Kidney epithelial cell (primary cell): ENCODE data around the gene DRD3. TPM values are rescaled to one million over a fixed set of nuclear protein-coding genes. Genes with fewer than 3 reads are reported as not detected.

Source experiments
- DNase-seq: peaks from one replicate; pipeline ENCODE4 v3.0.0-alpha.2; 2010; ENCODE audit warnings: low read depth
- H3K27me3 ChIP-seq: 2 replicates; pipeline ENCODE4 v1.6.0; 2011; ENCODE audit warnings: low read length; ENCODE audit not compliant: control insufficient read depth, insufficient read depth
- H3K36me3 ChIP-seq: 2 replicates; pipeline ENCODE4 v1.5.1; 2011; ENCODE audit warnings: low read length; ENCODE audit not compliant: control insufficient read depth, insufficient read depth
- H3K4me3 ChIP-seq: 2 replicates; pipeline ENCODE4 v1.5.1; 2011; ENCODE audit warnings: low read depth, mild to moderate bottlenecking, control low read depth, low read length
- total RNA-seq: library from RNA; depleted of rRNA; stranded (reverse); fragments of >200 nt; gene quantifications from 2 replicates; pipeline ENCODE4 v1.2.3, GENCODE V29; 2015
- TF ChIP-seq, protein P1 (sequence below): IDR thresholded peaks from 2 replicates; pipeline ENCODE4 v1.5.1; 2011; ENCODE audit warnings: mild to moderate bottlenecking, moderate library complexity, low read length, control low read depth, inconsistent platforms; ENCODE audit not compliant: insufficient read depth, poor library complexity, severe bottlenecking

Gene DRD3
- total RNA-seq, 1 donor from 2014 or later: not detected

DNA sequence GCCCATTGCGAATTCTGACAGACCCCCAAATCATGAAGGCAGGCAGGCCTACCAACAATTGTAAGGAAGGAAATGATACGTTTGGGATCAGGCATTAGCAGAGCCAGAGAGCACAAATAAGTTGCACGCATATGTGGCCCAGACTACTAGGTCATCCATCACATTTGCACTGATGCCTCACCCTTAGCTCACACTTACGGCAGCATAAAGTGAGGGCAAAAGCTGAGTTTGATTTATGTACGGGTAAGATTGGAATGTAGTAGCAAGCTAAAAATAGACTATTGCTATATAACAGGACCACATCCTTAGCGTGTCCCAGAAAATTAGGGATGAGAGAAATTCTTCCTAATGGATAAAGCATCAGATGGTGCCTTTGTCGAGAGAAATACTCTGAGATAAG, 63.7 kb downstream of the DRD3 start:
- no peaks in the 10 kb centered on the region for H3K27me3 ChIP-seq
- no peaks in the 10 kb centered on the region for H3K36me3 ChIP-seq
- no peak overlapping the region for H3K4me3 ChIP-seq
- TF ChIP-seq, protein P1, sequence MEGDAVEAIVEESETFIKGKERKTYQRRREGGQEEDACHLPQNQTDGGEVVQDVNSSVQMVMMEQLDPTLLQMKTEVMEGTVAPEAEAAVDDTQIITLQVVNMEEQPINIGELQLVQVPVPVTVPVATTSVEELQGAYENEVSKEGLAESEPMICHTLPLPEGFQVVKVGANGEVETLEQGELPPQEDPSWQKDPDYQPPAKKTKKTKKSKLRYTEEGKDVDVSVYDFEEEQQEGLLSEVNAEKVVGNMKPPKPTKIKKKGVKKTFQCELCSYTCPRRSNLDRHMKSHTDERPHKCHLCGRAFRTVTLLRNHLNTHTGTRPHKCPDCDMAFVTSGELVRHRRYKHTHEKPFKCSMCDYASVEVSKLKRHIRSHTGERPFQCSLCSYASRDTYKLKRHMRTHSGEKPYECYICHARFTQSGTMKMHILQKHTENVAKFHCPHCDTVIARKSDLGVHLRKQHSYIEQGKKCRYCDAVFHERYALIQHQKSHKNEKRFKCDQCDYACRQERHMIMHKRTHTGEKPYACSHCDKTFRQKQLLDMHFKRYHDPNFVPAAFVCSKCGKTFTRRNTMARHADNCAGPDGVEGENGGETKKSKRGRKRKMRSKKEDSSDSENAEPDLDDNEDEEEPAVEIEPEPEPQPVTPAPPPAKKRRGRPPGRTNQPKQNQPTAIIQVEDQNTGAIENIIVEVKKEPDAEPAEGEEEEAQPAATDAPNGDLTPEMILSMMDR: no peak
- no peak for DNase-seq

DNA sequence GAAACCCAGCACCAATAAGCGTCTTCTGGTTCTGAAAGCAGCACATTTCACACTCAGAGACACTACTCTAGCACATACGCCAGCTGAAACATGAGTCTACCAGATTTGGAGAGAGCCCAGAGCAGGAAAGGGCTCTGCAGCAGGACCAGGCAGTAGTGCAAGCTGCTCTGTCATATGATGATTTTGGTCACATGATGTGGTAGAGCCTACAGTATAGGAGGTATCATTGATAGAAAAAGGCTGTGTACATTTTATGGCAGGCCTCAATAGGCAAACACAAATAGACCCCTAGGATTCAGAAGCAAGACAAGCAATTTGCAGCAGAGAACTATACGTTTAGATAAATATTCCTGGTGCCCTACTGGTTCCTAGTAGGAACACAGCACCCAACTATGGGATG, 64.1 kb downstream of the DRD3 start:
- TF ChIP-seq, protein P1: no peak
- no peak overlapping the region for H3K4me3 ChIP-seq
- DNase-seq: no peak
- H3K36me3 ChIP-seq: no peaks in the 10 kb centered on the region
- H3K27me3 ChIP-seq: no peaks in the 10 kb centered on the region

DNA sequence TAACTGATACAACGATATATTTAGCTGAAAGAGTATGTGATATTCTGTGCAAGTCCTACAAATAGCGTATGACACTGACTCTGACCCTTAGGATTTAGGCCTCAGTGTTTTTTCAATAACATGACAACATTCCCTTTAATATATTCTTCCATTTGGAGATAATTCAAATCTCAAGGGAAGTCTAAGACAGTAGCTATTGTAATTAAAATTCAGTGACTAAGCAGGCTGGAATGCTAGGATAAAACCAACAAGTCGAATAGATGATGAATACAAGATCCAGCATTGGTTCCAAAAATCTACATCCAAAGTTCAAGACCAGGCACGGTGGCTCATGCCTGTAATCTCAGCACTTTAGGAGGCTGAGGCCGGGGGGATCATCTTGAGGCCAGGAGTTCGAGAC, 66.2 kb downstream of the DRD3 start:
- no peaks in the 10 kb centered on the region for H3K36me3 ChIP-seq
- TF ChIP-seq, protein P1: no peak
- no peak for DNase-seq
- no peak overlapping the region for H3K4me3 ChIP-seq
- H3K27me3 ChIP-seq: no peaks in the 10 kb centered on the region

DNA sequence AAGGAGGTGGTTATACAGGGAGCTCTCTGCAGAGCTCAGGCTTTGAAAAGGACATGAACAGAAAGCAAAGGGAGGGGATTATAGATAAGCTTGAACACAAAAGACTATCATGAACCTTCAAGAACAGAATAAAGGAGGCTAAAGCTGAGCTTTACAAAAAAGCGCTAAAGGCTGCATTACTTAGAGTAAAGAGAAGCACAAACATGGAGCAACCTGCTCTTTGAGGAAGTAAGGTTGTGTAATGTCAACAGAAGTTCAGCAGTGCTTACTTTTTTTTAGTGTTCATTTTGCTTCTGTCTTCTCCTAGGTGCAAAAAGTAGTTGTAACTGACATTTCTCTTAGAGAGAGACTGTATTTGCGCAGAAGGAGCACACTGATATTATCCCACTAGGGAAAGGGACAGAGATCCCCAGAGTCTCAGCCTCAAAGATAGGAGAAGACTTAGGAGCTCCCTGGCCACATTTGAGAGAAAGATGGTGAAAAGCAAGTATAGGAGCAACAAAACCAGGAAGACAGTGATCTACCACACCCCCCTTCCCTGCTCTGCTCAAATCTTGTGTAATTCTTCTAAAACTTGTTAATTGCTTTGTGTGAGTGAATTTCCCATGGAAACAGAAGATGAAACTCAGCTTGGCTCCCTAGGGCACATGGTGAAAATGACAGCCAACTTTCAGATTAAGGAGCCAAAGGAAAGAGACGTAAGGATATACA, 67.6 kb downstream of the DRD3 start:
- Histone ChIP-seq H3K27me3 (no peaks in the 10 kb centered on the region), H3K4me3 (no peak overlapping the region), H3K36me3 (no peaks in the 10 kb centered on the region)
- TF ChIP-seq, protein P1: no peak
- no peak for DNase-seq

DNA sequence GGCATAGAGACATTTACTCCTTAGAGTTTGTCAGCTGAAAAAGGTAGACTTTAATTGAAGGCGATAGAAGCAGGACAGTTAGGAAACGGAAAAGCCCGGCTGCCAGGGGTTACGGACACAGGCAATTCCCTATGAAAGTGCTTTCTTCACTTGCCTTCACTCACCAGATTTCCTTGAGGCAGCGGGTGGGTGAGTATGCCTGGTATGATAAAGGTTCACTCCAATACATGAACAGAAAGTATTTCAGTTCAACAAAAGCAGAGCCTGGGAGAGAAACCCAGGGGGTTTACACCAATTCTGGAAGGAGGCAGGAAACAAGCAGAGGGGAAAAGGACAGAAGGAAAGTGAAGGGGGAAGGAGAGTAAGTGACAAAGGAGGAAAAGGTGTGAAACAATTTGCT, 68.4 kb downstream of the DRD3 start:
- H3K4me3 ChIP-seq: no peak overlapping the region
- no peaks in the 10 kb centered on the region for H3K36me3 ChIP-seq
- TF ChIP-seq, protein P1: no peak
- no peaks in the 10 kb centered on the region for H3K27me3 ChIP-seq
- DNase-seq: no peak

DNA sequence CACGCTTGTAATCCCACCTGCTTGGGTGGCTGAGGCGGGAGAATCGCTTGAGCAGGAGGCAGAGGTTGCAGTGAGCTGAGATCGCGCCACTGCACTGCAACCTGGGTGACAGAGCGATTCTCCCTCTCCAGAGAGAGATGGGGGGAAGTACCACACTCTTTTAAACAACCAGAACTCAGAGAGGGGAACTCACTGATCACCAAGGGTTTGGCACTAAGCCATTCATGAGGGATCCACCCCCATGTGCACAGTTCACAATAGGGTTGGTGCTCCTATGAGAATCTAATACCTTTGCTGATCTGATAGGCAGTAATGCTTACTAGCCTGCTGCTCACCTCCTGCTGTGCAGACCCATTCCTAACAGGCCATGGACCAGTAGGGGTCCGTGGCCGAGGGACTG, 70.7 kb downstream of the DRD3 start:
- H3K27me3 ChIP-seq: no peaks in the 10 kb centered on the region
- H3K4me3 ChIP-seq: no peak overlapping the region
- TF ChIP-seq, protein P1: no peak
- no peak for DNase-seq
- no peaks in the 10 kb centered on the region for H3K36me3 ChIP-seq
